ENCODE results near the gene SRPK3. TPM values are rescaled to one million over a fixed set of nuclear protein-coding genes. Genes with fewer than 3 reads are reported as not detected.
A peak's percentile ranks its signal among the peaks of the same experiment; 100 is the strongest.

SRPK3 gene
- polyA plus RNA-seq, 1 donor from 2014 or later, result not detected

DNA sequence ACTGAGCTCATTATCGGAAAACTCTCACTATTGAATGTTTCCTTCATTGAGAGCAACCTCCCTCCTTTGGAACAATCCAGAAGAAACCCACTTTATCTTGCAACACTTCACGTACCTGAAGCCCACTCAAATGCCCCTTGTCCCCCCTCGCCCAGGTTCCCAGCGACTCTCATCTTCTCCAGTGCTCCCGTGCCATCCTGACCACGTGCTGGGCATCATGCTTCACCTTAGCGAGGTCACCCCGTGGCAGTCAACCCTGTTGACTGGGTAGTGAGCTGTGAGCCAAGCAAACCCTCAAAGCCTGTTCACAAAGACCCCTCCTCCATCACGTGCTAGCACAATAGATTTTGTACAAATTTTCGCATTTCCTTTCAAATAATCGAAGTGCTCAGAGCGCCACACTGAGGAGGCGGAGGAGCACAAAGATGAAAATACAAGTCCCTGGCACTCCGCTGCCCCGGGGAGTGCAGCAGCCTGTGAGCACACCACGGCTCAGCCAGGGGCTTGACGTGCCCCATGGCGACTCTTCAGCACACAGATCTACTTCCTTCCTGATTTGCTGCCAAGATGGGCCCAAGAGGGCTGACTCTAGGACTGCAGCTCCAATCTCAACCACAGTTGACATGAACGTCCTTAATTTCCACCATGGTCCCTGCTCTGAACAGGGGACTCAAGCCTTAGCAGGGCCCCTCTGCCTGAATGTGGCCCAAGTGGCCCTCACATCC lies 33.9 kb downstream of the SRPK3 start:
- peaks cover 62% of the 10 kb centered on the region for H3K79me2 ChIP-seq (replicated peaks; ENCODE audit: insufficient read depth, low read length)
- H3K36me3 ChIP-seq (ENCODE audit: insufficient read depth, low read length), result no peaks in the 10 kb centered on the region

DNA sequence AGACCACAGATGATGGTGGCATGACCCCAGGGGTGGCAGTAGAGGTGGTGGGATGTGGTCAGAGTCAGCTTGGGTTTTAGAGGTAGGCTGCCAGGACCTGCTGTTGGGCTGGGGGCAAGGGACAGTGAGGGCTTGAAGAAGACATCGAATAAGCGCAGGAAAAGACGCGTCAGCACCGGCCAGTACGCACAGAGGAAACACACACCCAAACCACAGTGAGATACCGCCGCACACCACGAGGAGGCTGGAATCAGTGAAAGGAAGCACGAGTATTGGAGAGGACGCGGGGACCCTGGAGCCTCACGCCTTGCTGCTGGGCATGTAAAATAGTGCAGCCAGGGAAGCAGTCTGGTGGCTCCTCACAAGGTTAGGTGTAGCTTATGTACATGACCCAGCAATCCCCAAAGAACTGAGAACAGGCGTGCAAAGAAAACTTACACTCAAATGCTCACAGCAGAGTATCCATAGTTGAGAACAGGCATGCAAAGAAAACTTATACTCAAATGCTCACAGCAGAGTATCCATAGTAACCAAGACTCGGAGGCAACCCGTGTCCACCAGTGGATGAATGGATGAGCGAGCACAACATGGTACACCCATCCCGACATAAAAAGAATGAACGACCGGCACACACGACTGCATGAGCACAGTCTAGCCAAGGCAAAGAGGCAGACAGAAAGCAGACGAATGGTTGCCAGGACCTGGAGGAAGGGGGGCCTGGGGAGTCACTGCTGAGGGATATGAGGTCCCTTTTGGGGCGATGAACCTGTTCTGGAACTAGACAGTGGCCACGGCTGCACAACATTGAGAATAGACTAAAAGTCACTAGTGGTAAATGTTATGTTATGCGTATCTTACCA lies 36.2 kb downstream of the SRPK3 start:
- no peak overlapping the region for H3K4me2 ChIP-seq (ENCODE audit: low read length)
- H2AFZ ChIP-seq (ENCODE audit: low read depth, low read length), result no peak overlapping the region
- no peaks in the 10 kb centered on the region for H3K36me3 ChIP-seq (ENCODE audit: insufficient read depth, low read length)
- no peaks in the 10 kb centered on the region for H4K20me1 ChIP-seq (ENCODE audit: insufficient read depth)
- H3K27me3 ChIP-seq (ENCODE audit: insufficient read depth, low read depth, low read length), result no peaks in the 10 kb centered on the region
- H3K9me2 ChIP-seq (ENCODE audit: insufficient read depth, low read length), result no peaks in the 10 kb centered on the region
- peaks cover 65% of the 10 kb centered on the region for H3K79me2 ChIP-seq (replicated peaks; ENCODE audit: insufficient read depth, low read length)
- no peaks in the 10 kb centered on the region for H3K9me3 ChIP-seq (ENCODE audit: low read length)
- H3K27ac ChIP-seq (ENCODE audit: low read length), result no peak overlapping the region
- H3F3A ChIP-seq (ENCODE audit: insufficient read depth, low read length, poor library complexity, severe bottlenecking), result no peaks in the 10 kb centered on the region
- no peak overlapping the region for H3K9ac ChIP-seq (ENCODE audit: low read length)
- no peak overlapping the region for H3K4me3 ChIP-seq (ENCODE audit: low read length)
- TF ChIP-seq SMC3 (conservative IDR thresholded peaks at IDR 0.05; ENCODE audit: poor library complexity) (no peak), EP300 (conservative IDR thresholded peaks at IDR 0.05; ENCODE audit: poor library complexity, severe bottlenecking) (no peak), EZH2 (IDR thresholded peaks at IDR 0.05; ENCODE audit: borderline replicate concordance, insufficient read depth, low read length, poor library complexity, severe bottlenecking) (no peak), TAF1 (IDR thresholded peaks at IDR 0.05; ENCODE audit: low read depth) (no peak), MXI1 (conservative IDR thresholded peaks at IDR 0.05; ENCODE audit: poor library complexity, severe bottlenecking) (no peak), POLR2AphosphoS5 (IDR thresholded peaks at IDR 0.05) (no peak), RAD21 (conservative IDR thresholded peaks at IDR 0.05) (no peak)
- TF ChIP-seq, protein P1, sequence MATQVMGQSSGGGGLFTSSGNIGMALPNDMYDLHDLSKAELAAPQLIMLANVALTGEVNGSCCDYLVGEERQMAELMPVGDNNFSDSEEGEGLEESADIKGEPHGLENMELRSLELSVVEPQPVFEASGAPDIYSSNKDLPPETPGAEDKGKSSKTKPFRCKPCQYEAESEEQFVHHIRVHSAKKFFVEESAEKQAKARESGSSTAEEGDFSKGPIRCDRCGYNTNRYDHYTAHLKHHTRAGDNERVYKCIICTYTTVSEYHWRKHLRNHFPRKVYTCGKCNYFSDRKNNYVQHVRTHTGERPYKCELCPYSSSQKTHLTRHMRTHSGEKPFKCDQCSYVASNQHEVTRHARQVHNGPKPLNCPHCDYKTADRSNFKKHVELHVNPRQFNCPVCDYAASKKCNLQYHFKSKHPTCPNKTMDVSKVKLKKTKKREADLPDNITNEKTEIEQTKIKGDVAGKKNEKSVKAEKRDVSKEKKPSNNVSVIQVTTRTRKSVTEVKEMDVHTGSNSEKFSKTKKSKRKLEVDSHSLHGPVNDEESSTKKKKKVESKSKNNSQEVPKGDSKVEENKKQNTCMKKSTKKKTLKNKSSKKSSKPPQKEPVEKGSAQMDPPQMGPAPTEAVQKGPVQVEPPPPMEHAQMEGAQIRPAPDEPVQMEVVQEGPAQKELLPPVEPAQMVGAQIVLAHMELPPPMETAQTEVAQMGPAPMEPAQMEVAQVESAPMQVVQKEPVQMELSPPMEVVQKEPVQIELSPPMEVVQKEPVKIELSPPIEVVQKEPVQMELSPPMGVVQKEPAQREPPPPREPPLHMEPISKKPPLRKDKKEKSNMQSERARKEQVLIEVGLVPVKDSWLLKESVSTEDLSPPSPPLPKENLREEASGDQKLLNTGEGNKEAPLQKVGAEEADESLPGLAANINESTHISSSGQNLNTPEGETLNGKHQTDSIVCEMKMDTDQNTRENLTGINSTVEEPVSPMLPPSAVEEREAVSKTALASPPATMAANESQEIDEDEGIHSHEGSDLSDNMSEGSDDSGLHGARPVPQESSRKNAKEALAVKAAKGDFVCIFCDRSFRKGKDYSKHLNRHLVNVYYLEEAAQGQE (IDR thresholded peaks at IDR 0.05; ENCODE audit: borderline replicate concordance), result no peak

More for the DNA sequence above, 33.9 kb downstream of the SRPK3 start:
- H3K4me2 ChIP-seq (ENCODE audit: low read length), result no peak overlapping the region
- no peaks in the 10 kb centered on the region for H3K9me3 ChIP-seq (ENCODE audit: low read length)
- no peaks in the 10 kb centered on the region for H4K20me1 ChIP-seq (ENCODE audit: insufficient read depth)
- no peaks in the 10 kb centered on the region for H3F3A ChIP-seq (ENCODE audit: insufficient read depth, low read length, poor library complexity, severe bottlenecking)
- TF ChIP-seq EZH2 (IDR thresholded peaks at IDR 0.05; ENCODE audit: borderline replicate concordance, insufficient read depth, low read length, poor library complexity, severe bottlenecking), result no peak
- TF ChIP-seq TAF1 (IDR thresholded peaks at IDR 0.05; ENCODE audit: low read depth), result no peak
- TF ChIP-seq, protein P1 (IDR thresholded peaks at IDR 0.05; ENCODE audit: borderline replicate concordance), result no peak
- TF ChIP-seq MXI1 (conservative IDR thresholded peaks at IDR 0.05; ENCODE audit: poor library complexity, severe bottlenecking), result no peak
- no peak for TF ChIP-seq EP300 (conservative IDR thresholded peaks at IDR 0.05; ENCODE audit: poor library complexity, severe bottlenecking)
- no peak for TF ChIP-seq RAD21 (conservative IDR thresholded peaks at IDR 0.05)
- TF ChIP-seq SMC3 (conservative IDR thresholded peaks at IDR 0.05; ENCODE audit: poor library complexity), result no peak
- no peak for TF ChIP-seq POLR2AphosphoS5 (IDR thresholded peaks at IDR 0.05)
- TF ChIP-seq, protein P2, sequence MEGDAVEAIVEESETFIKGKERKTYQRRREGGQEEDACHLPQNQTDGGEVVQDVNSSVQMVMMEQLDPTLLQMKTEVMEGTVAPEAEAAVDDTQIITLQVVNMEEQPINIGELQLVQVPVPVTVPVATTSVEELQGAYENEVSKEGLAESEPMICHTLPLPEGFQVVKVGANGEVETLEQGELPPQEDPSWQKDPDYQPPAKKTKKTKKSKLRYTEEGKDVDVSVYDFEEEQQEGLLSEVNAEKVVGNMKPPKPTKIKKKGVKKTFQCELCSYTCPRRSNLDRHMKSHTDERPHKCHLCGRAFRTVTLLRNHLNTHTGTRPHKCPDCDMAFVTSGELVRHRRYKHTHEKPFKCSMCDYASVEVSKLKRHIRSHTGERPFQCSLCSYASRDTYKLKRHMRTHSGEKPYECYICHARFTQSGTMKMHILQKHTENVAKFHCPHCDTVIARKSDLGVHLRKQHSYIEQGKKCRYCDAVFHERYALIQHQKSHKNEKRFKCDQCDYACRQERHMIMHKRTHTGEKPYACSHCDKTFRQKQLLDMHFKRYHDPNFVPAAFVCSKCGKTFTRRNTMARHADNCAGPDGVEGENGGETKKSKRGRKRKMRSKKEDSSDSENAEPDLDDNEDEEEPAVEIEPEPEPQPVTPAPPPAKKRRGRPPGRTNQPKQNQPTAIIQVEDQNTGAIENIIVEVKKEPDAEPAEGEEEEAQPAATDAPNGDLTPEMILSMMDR (IDR thresholded peaks at IDR 0.05; ENCODE audit: poor library complexity, severe bottlenecking), result no peak
- H2AFZ ChIP-seq (ENCODE audit: low read depth, low read length), result no peak overlapping the region
- H3K9ac ChIP-seq (ENCODE audit: low read length), result no peak overlapping the region
- peak overlapping the region; percentile 16 for H3K27ac ChIP-seq (ENCODE audit: low read length)
- H3K27me3 ChIP-seq (ENCODE audit: insufficient read depth, low read depth, low read length), result no peaks in the 10 kb centered on the region
- no peak overlapping the region for H3K4me3 ChIP-seq (ENCODE audit: low read length)
- H3K9me2 ChIP-seq (ENCODE audit: insufficient read depth, low read length), result no peaks in the 10 kb centered on the region
